Thyroid gland (tissue), 4 donors: ENCODE results near the gene CTSV.
"Not testable (repeated sequence)": the region's sequence is repeated elsewhere in the genome, so short reads cannot be mapped to it uniquely, and the experiment has no call there.

Source experiments
- POLR2A ChIP-seq, 2 donors: fragments of 450-650 bp; IDR thresholded peaks; one replicate each; pipeline ENCODE4 v1.6.1; 2017; ENCODE audit warnings: antibody characterized with exemption in 2 of 2, mild to moderate bottlenecking in 2 of 2, moderate library complexity in 1 of 2
- TF ChIP-seq, protein P1 (sequence below), 6 experiments: fragments of 200-600 bp in 3 of 6; fragments of 450-650 bp in 3 of 6; sonication (generic) in 3 of 6; IDR thresholded peaks; one replicate each; pipeline ENCODE4 v1.5.1; 2016 to 2019; ENCODE audit warnings: antibody characterized with exemption in 6 of 6, mild to moderate bottlenecking in 2 of 6, inconsistent platforms in 1 of 6, moderate library complexity in 1 of 6

DNA sequence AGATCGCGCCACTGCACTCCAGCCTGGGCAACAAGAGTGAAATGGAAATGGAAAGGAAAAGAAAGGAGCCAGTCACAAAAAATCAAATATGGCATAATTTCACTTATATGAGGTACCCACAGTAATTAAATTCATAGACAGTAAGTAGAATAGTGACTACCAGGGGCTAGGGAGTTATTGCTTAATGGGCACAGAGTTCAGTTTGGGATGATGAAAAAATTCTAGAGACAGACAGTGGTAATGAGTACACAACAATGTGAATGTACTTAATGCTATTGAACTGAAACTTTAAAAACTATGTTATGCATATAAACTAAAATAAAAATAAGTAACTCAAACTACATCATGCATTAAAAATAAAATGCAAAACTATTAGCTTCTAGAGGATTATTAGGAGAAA, 54.1 kb downstream of the CTSV start:
- TF ChIP-seq, protein P1, sequence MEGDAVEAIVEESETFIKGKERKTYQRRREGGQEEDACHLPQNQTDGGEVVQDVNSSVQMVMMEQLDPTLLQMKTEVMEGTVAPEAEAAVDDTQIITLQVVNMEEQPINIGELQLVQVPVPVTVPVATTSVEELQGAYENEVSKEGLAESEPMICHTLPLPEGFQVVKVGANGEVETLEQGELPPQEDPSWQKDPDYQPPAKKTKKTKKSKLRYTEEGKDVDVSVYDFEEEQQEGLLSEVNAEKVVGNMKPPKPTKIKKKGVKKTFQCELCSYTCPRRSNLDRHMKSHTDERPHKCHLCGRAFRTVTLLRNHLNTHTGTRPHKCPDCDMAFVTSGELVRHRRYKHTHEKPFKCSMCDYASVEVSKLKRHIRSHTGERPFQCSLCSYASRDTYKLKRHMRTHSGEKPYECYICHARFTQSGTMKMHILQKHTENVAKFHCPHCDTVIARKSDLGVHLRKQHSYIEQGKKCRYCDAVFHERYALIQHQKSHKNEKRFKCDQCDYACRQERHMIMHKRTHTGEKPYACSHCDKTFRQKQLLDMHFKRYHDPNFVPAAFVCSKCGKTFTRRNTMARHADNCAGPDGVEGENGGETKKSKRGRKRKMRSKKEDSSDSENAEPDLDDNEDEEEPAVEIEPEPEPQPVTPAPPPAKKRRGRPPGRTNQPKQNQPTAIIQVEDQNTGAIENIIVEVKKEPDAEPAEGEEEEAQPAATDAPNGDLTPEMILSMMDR (IDR thresholded peaks at IDR 0.05): not testable (repeated sequence)
- TF ChIP-seq POLR2A (IDR thresholded peaks at IDR 0.05): not testable (repeated sequence)
